Mucosa of descending colon (tissue), 3 donors: ENCODE data around the gene MRS2. TPM values are rescaled to one million over a fixed set of nuclear protein-coding genes. Genes with fewer than 3 reads are reported as not detected.

Experiments
- ATAC-seq: fragments of 200-7000 bp; cut with Tn5 transposase; one replicate; pipeline ENCODE4 v1.9.1; 2020; ENCODE audit warnings: mild to moderate bottlenecking, moderate library complexity
- DNase-seq, 3 donors: peaks; one replicate each; pipeline ENCODE4 v3.0.0-alpha.2; 2020
- H3K36me3 ChIP-seq: fragments of 200-600 bp; one replicate; pipeline ENCODE4 v1.8.0; 2021; ENCODE audit warnings: low read depth, mild to moderate bottlenecking
- H3K4me1 ChIP-seq: fragments of 200-600 bp; one replicate; pipeline ENCODE4 v1.8.0; 2021; ENCODE audit warnings: low read depth, mild to moderate bottlenecking
- H3K4me3 ChIP-seq: fragments of 200-600 bp; one replicate; pipeline ENCODE4 v1.8.0; 2021; ENCODE audit warnings: mild to moderate bottlenecking
- H3K9me3 ChIP-seq: fragments of 200-600 bp; one replicate; pipeline ENCODE4 v1.8.0; 2021; ENCODE audit warnings: mild to moderate bottlenecking
- intact Hi-C, 2 donors: fragments of 100-400 bp; cut with DNase I in 1 of 2; cut with micrococcal nuclease in 1 of 2; formaldehyde crosslinking; loops; one replicate each; pipeline versions ENCODE4 v1.11.0 to v1.11.1; 2022; cut with DNase I, micrococcal nuclease
- total RNA-seq, 3 donors: library from RNA; stranded (reverse); fragmentation: NEBNext Ultra II Directional in 2 of 3; extraction: Animal tissue kit (Norgen Biotek cat#: 25700) in 2 of 3; gene quantifications; one replicate each; pipeline versions ENCODE4 v1.2.1 to v1.2.4, GENCODE V29; 2021 to 2023
- TF ChIP-seq, protein P1 (sequence below): fragments of 200-600 bp; IDR thresholded peaks from one replicate; pipeline ENCODE4 v1.8.0; 2022; ENCODE audit warnings: antibody characterized with exemption, mild to moderate bottlenecking
- donor health status: DM: no; HTN: no; CAD: no; lungs with moderate emphysema.
- donor health status: DM: no; HTN: no; CAD: no.
- donor health status: DM: no; HTN: yes; CAD: no.

Gene MRS2
- total RNA-seq, 3 donors from 2014 or later: 25.4 to 32.1 (median 28.9) TPM

DNA sequence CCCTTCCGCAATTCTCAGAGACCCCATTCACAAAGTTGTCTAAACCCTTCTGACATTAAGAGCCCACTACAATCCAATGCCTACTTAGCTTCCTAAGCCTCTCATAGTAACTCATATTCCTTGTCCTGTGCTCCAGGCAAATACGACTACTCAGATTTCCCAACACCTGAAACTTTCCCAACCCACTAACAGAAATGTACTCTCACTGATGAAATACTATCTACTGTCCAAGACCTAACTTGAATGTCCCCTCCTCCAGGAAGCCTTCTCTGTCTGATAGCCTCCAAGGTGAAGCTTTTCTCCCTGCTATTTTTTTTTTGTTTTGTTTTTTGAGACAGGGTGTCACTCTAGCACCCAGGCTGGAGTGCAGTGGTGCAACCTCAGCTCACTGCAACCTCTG is 56.2 kb downstream of the MRS2 start:
- ATAC-seq (no peak), DNase-seq (no peak)
- TF ChIP-seq, protein P1, sequence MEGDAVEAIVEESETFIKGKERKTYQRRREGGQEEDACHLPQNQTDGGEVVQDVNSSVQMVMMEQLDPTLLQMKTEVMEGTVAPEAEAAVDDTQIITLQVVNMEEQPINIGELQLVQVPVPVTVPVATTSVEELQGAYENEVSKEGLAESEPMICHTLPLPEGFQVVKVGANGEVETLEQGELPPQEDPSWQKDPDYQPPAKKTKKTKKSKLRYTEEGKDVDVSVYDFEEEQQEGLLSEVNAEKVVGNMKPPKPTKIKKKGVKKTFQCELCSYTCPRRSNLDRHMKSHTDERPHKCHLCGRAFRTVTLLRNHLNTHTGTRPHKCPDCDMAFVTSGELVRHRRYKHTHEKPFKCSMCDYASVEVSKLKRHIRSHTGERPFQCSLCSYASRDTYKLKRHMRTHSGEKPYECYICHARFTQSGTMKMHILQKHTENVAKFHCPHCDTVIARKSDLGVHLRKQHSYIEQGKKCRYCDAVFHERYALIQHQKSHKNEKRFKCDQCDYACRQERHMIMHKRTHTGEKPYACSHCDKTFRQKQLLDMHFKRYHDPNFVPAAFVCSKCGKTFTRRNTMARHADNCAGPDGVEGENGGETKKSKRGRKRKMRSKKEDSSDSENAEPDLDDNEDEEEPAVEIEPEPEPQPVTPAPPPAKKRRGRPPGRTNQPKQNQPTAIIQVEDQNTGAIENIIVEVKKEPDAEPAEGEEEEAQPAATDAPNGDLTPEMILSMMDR: no peak
- Histone ChIP-seq H3K4me3 (no peak overlapping the region), H3K9me3 (no peaks in the 10 kb centered on the region), H3K36me3 (no peaks in the 10 kb centered on the region), H3K4me1 (no peaks in the 10 kb centered on the region)
- intact Hi-C loops: no loop called here

DNA sequence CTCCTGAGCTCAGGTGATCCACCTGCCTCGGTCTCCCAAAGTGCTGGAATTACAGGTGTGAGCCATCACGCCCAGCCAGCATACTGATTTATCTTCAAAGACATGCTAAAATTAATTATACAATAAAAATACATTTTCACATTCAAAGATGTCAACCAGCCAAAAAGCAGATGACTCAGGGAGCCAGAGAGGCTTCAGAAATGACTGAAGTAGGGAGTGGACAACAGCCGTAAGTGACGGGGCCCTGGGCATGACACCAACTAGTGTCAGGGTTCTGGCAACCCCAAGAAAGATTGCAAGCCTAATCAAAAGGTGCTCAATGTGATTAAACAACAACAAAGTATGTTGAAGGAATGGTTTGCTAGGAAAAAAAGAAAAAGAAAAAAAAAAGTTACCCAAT is 58.2 kb downstream of the MRS2 start:
- H3K9me3 ChIP-seq: no peaks in the 10 kb centered on the region
- TF ChIP-seq, protein P1: no peak
- intact Hi-C loops: no loop called here
- no peaks in the 10 kb centered on the region for H3K36me3 ChIP-seq
- no peak for DNase-seq
- H3K4me1 ChIP-seq: no peaks in the 10 kb centered on the region
- ATAC-seq: no peak
- H3K4me3 ChIP-seq: no peak overlapping the region

DNA sequence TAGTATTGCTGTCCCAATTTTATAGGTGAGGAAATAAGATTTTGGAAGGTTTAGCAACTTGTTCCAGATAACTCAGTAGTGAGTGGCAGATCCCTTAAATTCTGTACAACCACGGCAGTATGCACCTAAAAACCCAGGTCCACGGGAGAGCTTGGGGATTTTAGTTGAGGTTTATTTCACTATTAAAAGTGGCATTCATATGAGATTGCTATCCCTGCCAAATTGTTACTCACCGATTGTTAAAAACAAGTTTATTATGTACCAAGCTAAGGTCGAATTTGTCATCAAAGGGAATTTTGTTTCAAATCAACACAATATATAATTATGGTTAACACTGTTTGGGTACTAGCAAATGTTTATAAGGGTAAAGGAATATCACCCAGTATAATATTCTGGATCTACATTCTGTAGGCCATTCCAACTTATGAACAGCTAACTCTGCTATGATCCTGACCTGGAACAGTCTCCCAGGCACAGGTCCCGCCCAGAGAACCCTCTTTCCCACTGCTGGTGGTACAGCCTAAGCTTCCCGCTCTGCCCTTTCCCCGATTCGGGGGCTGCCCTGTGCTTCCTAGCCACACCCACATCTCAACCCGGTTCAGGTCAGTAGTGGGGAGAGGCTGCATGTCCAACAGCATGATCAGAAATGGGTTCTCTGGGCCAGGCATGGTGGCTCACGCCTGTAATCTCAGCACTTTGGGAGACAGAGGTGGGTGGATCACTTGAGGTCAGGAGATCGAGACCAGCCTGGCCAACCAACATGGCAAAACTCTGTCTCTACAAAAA is 61.7 kb downstream of the MRS2 start:
- Histone ChIP-seq H3K36me3 (no peaks in the 10 kb centered on the region), H3K4me1 (no peaks in the 10 kb centered on the region), H3K9me3 (no peaks in the 10 kb centered on the region), H3K4me3 (no peak overlapping the region)
- intact Hi-C loops: no loop called here
- no peak for DNase-seq
- TF ChIP-seq, protein P1: no peak
- no peak for ATAC-seq

DNA sequence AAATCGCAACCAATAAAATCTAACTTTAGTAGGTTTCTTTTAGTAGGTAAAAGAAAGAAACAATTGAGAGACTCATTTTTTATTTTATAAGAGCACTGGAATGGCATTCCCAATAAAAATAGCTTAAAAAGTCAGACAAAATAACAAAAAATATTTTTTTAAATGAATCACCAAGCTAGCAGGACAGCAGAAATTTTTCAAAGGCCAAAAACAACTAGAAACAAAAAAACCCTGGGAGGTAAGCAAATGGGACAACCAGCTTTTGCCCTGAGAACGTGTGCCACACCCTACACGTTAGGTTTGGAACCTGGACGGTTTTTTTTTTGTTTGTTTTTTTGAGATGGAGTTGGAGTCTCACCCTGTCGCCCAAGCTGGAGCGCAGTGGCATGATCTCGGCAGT is 67.1 kb downstream of the MRS2 start:
- DNase-seq (no peak), ATAC-seq (no peak)
- H3K4me3 ChIP-seq: no peak overlapping the region
- no peaks in the 10 kb centered on the region for H3K4me1 ChIP-seq
- H3K9me3 ChIP-seq: no peaks in the 10 kb centered on the region
- intact Hi-C loops: no loop called here
- TF ChIP-seq, protein P1: no peak
- no peaks in the 10 kb centered on the region for H3K36me3 ChIP-seq

DNA sequence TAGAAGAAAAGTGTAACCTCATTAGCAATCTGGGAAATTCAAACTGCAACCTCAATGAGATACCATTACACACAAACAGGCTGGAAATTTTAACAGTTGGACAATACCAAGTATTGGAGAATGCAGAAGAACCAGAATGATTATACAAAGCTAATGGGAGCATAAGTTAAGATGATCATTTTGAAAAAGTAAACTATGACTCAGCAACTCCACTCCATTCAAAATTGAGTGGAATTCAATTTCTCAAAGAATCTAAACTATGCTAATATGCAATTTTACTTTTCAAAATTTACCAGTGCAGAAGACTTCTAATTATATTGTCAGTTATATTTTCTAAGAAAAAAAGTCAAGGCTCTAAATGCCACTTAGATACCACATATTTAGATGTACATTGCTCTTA is 69.4 kb downstream of the MRS2 start:
- intact Hi-C loops: no loop called here
- TF ChIP-seq, protein P1: no peak
- Histone ChIP-seq H3K36me3 (no peaks in the 10 kb centered on the region), H3K4me1 (no peaks in the 10 kb centered on the region), H3K9me3 (no peaks in the 10 kb centered on the region), H3K4me3 (no peak overlapping the region)
- DNase-seq (no peak), ATAC-seq (no peak)

Other genes starting within 250 kb of the MRS2 start
- 1 to 10 TPM in 2 of 3 donors, under 1 TPM in 1; 0.44 to 3.2 (median 2.6) TPM for gene DCDC2, start 44.9 kb upstream of the MRS2 start, total RNA-seq
- 1 to 10 TPM in 2 of 3 donors, under 1 TPM in 1; 0.36 to 5.8 (median 1.8) TPM for gene GPLD1, start 86.6 kb downstream of the MRS2 start, total RNA-seq
- 10 to 100 TPM in 1 of 3 donors, 1 to 10 TPM in 2; 5.9 to 18.2 (median 8.1) TPM for gene ALDH5A1, start 92.0 kb downstream of the MRS2 start, total RNA-seq
- 1 to 10 TPM in 1 of 3 donors, under 1 TPM in 2; 0.48 to 1.2 (median 0.49) TPM for gene KIAA0319, start 243.3 kb downstream of the MRS2 start, total RNA-seq